HepG2 (cell line): ENCODE measurements around the gene RHBDF2. TPM values are rescaled to one million over a fixed set of nuclear protein-coding genes. Genes with fewer than 3 reads are reported as not detected.

Source experiments
- CEBPB ChIP-seq: IDR thresholded peaks from 2 replicates; pipeline ENCODE4 v1.6.1; 2011; ENCODE audit warnings: low read depth, low read length, improper control_type of control experiment, borderline replicate concordance
- EHMT2 ChIP-seq: fragments of 200-600 bp; sonication (generic); IDR thresholded peaks from 2 replicates; pipeline ENCODE4 v1.7.0; 2017; ENCODE audit warnings: antibody characterized with exemption, low read depth, low read length, borderline replicate concordance
- ESRRA ChIP-seq: sonication (generic); formaldehyde crosslinking; IDR thresholded peaks from 2 replicates; pipeline ENCODE4 v1.5.1; 2020; ENCODE audit warnings: mild to moderate bottlenecking, low read depth, missing genetic modification reagents
- NAIF1 ChIP-seq: sonication (generic); formaldehyde crosslinking; IDR thresholded peaks from 2 replicates; pipeline ENCODE4 v1.5.0; 2020; ENCODE audit warnings: mild to moderate bottlenecking, missing genetic modification reagents, borderline replicate concordance
- PHF20 ChIP-seq: sonication (generic); formaldehyde crosslinking; IDR thresholded peaks from 2 replicates; pipeline ENCODE4 v1.5.0; 2020; ENCODE audit warnings: mild to moderate bottlenecking, missing genetic modification reagents
- RFXAP ChIP-seq: sonication (generic); formaldehyde crosslinking; IDR thresholded peaks from 2 replicates; pipeline ENCODE4 v1.4.0; 2020; ENCODE audit warnings: missing genetic modification reagents, borderline replicate concordance
- U2AF1 ChIP-seq: fragments of 200-400 bp; formaldehyde crosslinking; optimal IDR thresholded peaks from 2 replicates; pipeline ENCODE3; 2017; ENCODE audit warnings: mild to moderate bottlenecking, low read depth, low read length
- ZNF430 ChIP-seq: sonication (generic); formaldehyde crosslinking; IDR thresholded peaks from 2 replicates; pipeline ENCODE4 v1.9.0; 2021; ENCODE audit warnings: mild to moderate bottlenecking, missing genetic modification reagents
- ZNF572 ChIP-seq: sonication (generic); formaldehyde crosslinking; IDR thresholded peaks from 2 replicates; pipeline ENCODE4 v1.5.1; 2020; ENCODE audit warnings: mild to moderate bottlenecking, missing genetic modification reagents
- ZNF720 ChIP-seq: sonication (generic); formaldehyde crosslinking; IDR thresholded peaks from 2 replicates; pipeline ENCODE4 v1.4.0; 2020; ENCODE audit warnings: missing genetic modification reagents
- polyA plus RNA-seq, 8 experiments: library from polyadenylated mRNA; depleted of rRNA in 3 of 8; stranded (reverse) in 7 of 8; unstranded in 1 of 8; fragments of >200 nt; fragmentation: Illumina TruSeq in 4 of 8; extraction: Trizol in 4 of 8; gene quantifications; 2 replicates each; pipeline versions ENCODE4 v1.2.1 to v1.2.3, GENCODE V29; 2011 to 2016; ENCODE audit warnings: low read depth in 4 of 8, missing spikeins in 1 of 8, mixed read lengths in 1 of 8; ENCODE audit not compliant: insufficient read depth in 1 of 8
- total RNA-seq, 5 experiments: library from RNA; depleted of rRNA; stranded (reverse); fragments of >200 nt; fragmentation: Illumina TruSeq; extraction: Trizol; gene quantifications; 2 replicates each; pipeline ENCODE4 v1.2.3, GENCODE V29; 2016; ENCODE audit warnings: low read depth in 1 of 5
- TF ChIP-seq, protein P1 (sequence below): IDR thresholded peaks from 2 replicates; pipeline ENCODE4 v1.4.0; 2020; ENCODE audit warnings: mild to moderate bottlenecking, missing genetic modification reagents
- TF ChIP-seq, protein P2 (sequence below): sonication (generic); formaldehyde crosslinking; IDR thresholded peaks from 2 replicates; pipeline ENCODE4 v1.4.0; 2020; ENCODE audit warnings: low read depth, missing genetic modification reagents
- TF ChIP-seq, protein P3 (sequence below): sonication (generic); formaldehyde crosslinking; IDR thresholded peaks from 2 replicates; pipeline ENCODE4 v1.4.0; 2020; ENCODE audit warnings: mild to moderate bottlenecking, missing genetic modification reagents
- TF ChIP-seq, protein P4 (sequence below), 2 experiments: IDR thresholded peaks; 2 replicates each; pipeline ENCODE4 v1.6.1; 2011 to 2012; ENCODE audit warnings: low read length in 2 of 2, borderline replicate concordance in 1 of 2, low read depth in 1 of 2, mild to moderate bottlenecking in 1 of 2, moderate library complexity in 1 of 2

Gene RHBDF2
- total and polyA plus RNA-seq, 2 of the 13 experiments (the other 11 are each of a cell fraction or from before 2014, with no cell fraction given) = 7.8 to 24.2 TPM

DNA sequence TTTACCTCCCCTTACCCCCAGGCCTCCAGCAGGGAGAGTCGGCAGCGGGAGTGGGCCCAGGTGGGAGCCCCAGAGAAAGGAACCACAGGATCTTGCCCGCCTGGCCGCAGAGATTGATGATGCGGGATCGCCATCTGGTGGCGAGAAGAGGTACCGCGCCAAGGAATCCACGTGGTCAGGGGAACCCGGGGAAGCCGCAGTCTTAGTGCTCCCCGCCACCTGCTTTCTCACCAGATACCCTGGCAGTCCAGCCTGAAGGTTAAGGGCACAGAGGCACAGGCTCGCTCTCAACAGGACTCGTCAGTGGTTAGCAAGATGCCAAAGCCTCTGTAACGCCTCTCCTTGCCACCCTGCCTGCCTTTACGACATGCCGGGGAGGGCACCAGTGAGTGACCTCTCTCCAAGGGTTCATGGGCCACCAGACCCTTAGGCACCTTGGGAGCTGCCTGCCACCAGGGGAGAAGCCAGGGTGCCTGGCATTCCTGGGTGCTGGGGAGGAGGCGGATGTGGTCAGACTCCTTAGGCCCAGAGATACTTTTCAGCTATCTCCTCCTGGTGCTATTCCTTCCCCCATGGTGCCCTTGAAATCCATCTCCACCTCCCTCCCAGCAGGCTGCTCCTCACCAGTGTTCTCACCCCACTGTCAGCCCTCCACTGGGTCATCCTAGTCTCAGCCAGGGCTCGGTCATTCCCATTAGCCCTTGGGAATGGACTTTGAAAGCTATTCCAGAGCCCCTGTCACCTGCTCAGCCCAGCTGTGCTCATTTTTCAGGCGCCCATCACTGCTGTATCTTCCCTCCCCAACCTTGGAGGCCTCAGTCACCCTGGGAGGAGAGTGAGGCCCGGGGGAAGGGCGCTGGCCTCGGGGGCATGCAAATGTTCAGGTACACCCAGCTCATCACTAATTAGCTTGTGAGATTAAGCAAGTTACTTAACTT lies 5.5 kb upstream of the RHBDF2 start (continued):
- TF ChIP-seq, protein P1, sequence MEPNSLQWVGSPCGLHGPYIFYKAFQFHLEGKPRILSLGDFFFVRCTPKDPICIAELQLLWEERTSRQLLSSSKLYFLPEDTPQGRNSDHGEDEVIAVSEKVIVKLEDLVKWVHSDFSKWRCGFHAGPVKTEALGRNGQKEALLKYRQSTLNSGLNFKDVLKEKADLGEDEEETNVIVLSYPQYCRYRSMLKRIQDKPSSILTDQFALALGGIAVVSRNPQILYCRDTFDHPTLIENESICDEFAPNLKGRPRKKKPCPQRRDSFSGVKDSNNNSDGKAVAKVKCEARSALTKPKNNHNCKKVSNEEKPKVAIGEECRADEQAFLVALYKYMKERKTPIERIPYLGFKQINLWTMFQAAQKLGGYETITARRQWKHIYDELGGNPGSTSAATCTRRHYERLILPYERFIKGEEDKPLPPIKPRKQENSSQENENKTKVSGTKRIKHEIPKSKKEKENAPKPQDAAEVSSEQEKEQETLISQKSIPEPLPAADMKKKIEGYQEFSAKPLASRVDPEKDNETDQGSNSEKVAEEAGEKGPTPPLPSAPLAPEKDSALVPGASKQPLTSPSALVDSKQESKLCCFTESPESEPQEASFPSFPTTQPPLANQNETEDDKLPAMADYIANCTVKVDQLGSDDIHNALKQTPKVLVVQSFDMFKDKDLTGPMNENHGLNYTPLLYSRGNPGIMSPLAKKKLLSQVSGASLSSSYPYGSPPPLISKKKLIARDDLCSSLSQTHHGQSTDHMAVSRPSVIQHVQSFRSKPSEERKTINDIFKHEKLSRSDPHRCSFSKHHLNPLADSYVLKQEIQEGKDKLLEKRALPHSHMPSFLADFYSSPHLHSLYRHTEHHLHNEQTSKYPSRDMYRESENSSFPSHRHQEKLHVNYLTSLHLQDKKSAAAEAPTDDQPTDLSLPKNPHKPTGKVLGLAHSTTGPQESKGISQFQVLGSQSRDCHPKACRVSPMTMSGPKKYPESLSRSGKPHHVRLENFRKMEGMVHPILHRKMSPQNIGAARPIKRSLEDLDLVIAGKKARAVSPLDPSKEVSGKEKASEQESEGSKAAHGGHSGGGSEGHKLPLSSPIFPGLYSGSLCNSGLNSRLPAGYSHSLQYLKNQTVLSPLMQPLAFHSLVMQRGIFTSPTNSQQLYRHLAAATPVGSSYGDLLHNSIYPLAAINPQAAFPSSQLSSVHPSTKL (CRISPR knock-in tag) = peak; percentile 49
- TF ChIP-seq RFXAP (CRISPR knock-in tag) (peak; percentile 65; the same call in 1 of the 2 replicates), ESRRA (CRISPR knock-in tag) (peak; percentile 21; the same call in 1 of the 2 replicates), CEBPB (no peak), ZNF572 (CRISPR knock-in tag) (no peak; the same call in 1 of the 2 replicates), ZNF430 (no peak), EHMT2 (no peak), NAIF1 (no peak), U2AF1 (no peak), ZNF720 (CRISPR knock-in tag) (no peak), PHF20 (no peak; the same call in 1 of the 2 replicates)
- TF ChIP-seq, protein P2, sequence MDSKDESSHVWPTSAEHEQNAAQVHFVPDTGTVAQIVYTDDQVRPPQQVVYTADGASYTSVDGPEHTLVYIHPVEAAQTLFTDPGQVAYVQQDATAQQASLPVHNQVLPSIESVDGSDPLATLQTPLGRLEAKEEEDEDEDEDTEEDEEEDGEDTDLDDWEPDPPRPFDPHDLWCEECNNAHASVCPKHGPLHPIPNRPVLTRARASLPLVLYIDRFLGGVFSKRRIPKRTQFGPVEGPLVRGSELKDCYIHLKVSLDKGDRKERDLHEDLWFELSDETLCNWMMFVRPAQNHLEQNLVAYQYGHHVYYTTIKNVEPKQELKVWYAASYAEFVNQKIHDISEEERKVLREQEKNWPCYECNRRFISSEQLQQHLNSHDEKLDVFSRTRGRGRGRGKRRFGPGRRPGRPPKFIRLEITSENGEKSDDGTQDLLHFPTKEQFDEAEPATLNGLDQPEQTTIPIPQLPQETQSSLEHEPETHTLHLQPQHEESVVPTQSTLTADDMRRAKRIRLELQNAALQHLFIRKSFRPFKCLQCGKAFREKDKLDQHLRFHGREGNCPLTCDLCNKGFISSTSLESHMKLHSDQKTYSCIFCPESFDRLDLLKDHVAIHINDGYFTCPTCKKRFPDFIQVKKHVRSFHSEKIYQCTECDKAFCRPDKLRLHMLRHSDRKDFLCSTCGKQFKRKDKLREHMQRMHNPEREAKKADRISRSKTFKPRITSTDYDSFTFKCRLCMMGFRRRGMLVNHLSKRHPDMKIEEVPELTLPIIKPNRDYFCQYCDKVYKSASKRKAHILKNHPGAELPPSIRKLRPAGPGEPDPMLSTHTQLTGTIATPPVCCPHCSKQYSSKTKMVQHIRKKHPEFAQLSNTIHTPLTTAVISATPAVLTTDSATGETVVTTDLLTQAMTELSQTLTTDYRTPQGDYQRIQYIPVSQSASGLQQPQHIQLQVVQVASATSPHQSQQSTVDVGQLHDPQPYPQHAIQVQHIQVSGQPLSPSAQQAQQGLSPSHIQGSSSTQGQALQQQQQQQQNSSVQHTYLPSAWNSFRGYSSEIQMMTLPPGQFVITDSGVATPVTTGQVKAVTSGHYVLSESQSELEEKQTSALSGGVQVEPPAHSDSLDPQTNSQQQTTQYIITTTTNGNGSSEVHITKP (CRISPR knock-in tag) = no peak
- TF ChIP-seq, protein P3, sequence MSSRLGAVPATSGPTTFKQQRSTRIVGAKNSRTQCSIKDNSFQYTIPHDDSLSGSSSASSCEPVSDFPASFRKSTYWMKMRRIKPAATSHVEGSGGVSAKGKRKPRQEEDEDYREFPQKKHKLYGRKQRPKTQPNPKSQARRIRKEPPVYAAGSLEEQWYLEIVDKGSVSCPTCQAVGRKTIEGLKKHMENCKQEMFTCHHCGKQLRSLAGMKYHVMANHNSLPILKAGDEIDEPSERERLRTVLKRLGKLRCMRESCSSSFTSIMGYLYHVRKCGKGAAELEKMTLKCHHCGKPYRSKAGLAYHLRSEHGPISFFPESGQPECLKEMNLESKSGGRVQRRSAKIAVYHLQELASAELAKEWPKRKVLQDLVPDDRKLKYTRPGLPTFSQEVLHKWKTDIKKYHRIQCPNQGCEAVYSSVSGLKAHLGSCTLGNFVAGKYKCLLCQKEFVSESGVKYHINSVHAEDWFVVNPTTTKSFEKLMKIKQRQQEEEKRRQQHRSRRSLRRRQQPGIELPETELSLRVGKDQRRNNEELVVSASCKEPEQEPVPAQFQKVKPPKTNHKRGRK (CRISPR knock-in tag) = 0 out of 2 replicates have a peak, but pooled peaks have one; percentile 45
- TF ChIP-seq, protein P4, sequence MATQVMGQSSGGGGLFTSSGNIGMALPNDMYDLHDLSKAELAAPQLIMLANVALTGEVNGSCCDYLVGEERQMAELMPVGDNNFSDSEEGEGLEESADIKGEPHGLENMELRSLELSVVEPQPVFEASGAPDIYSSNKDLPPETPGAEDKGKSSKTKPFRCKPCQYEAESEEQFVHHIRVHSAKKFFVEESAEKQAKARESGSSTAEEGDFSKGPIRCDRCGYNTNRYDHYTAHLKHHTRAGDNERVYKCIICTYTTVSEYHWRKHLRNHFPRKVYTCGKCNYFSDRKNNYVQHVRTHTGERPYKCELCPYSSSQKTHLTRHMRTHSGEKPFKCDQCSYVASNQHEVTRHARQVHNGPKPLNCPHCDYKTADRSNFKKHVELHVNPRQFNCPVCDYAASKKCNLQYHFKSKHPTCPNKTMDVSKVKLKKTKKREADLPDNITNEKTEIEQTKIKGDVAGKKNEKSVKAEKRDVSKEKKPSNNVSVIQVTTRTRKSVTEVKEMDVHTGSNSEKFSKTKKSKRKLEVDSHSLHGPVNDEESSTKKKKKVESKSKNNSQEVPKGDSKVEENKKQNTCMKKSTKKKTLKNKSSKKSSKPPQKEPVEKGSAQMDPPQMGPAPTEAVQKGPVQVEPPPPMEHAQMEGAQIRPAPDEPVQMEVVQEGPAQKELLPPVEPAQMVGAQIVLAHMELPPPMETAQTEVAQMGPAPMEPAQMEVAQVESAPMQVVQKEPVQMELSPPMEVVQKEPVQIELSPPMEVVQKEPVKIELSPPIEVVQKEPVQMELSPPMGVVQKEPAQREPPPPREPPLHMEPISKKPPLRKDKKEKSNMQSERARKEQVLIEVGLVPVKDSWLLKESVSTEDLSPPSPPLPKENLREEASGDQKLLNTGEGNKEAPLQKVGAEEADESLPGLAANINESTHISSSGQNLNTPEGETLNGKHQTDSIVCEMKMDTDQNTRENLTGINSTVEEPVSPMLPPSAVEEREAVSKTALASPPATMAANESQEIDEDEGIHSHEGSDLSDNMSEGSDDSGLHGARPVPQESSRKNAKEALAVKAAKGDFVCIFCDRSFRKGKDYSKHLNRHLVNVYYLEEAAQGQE (IDR thresholded peaks at IDR 0.05; ENCODE audit: borderline replicate concordance in 1 of 2, low read depth in 1 of 2, low read length in 2 of 2) = no peak; a peak in 1 of 4 replicates
